ENCODE data around the gene STMN3. TPM values are rescaled to one million over a fixed set of nuclear protein-coding genes. Genes with fewer than 3 reads are reported as not detected.

STMN3 gene
- total and polyA plus RNA-seq, 4 donors: 0.42 to 2.9 (median 0.91) TPM

DNA sequence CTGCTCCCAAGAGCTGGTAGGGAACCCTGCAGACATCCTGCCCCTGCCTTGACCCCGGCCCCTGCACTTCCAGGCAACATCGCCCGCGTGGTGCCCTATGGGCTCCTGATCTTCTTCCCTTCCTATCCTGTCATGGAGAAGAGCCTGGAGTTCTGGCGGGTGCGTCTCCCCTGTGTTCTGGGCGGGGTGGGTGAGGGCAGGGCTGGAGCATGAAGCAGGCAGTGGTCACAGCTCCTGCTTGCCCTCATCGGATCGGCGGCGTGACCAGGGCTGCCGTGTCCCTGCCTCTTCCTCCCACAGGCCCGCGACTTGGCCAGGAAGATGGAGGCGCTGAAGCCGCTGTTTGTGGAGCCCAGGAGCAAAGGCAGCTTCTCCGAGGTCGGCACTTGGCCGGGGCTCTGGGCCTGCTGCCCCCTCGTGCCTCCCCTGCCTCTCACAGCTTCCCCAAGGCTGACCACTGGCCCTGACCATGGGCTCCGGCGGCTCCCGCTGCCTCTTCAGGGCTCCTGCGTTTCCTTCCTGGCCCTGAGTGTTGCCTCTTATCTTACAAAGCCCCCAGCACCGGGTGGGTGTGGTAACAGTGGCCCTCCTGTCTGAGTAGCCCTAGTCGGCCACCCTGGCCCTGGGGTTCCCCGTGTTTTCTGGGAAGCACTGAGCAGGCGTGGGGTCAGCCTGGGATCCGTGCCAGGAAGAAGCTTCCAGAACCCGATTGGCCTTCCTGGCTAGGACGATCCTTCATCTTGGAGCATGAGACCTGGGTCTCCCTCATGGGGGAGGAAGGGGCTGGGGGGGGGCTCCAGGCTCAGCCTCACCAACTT, 35.2 kb upstream of the STMN3 start:
- peak overlapping the region; percentile 85 to 93 for H3K27ac ChIP-seq (ENCODE audit: low read depth in 1 of 2, low read length in 2 of 2)
- H3K9me3 ChIP-seq (ENCODE audit: control insufficient read depth in 4 of 4, low read length in 3 of 4): no peaks in the 10 kb centered on the region
- WGBS: 85% methylated on average over 31 of the region's 31 CpGs
- H3K4me1 ChIP-seq (ENCODE audit: control insufficient read depth in 4 of 4, insufficient read depth in 4 of 4, low read length in 3 of 4): peaks cover 0 to 5% (median 2%) of the 10 kb centered on the region in 4 donors
- DNase-seq (ENCODE audit: low spot score): no peak
- no peak overlapping the region for H3K9ac ChIP-seq (ENCODE audit: low read depth in 1 of 2, low read length in 2 of 2)
- no peak overlapping the region for H3K4me3 ChIP-seq (ENCODE audit: low read depth in 1 of 3, low read length in 3 of 3)
- H3K36me3 ChIP-seq (ENCODE audit: control insufficient read depth in 4 of 4, insufficient read depth in 3 of 4, low read depth in 1 of 4, low read length in 3 of 4): peaks cover 0 to 3% (median 0%) of the 10 kb centered on the region in 4 donors
- TF ChIP-seq GABPA (IDR thresholded peaks at IDR 0.05 in 1 of 2, conservative IDR thresholded peaks at IDR 0.05 in 1 of 2): no peak
- TF ChIP-seq, protein P1, sequence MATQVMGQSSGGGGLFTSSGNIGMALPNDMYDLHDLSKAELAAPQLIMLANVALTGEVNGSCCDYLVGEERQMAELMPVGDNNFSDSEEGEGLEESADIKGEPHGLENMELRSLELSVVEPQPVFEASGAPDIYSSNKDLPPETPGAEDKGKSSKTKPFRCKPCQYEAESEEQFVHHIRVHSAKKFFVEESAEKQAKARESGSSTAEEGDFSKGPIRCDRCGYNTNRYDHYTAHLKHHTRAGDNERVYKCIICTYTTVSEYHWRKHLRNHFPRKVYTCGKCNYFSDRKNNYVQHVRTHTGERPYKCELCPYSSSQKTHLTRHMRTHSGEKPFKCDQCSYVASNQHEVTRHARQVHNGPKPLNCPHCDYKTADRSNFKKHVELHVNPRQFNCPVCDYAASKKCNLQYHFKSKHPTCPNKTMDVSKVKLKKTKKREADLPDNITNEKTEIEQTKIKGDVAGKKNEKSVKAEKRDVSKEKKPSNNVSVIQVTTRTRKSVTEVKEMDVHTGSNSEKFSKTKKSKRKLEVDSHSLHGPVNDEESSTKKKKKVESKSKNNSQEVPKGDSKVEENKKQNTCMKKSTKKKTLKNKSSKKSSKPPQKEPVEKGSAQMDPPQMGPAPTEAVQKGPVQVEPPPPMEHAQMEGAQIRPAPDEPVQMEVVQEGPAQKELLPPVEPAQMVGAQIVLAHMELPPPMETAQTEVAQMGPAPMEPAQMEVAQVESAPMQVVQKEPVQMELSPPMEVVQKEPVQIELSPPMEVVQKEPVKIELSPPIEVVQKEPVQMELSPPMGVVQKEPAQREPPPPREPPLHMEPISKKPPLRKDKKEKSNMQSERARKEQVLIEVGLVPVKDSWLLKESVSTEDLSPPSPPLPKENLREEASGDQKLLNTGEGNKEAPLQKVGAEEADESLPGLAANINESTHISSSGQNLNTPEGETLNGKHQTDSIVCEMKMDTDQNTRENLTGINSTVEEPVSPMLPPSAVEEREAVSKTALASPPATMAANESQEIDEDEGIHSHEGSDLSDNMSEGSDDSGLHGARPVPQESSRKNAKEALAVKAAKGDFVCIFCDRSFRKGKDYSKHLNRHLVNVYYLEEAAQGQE (IDR thresholded peaks at IDR 0.05): no peak
- no peak for TF ChIP-seq YY1 (IDR thresholded peaks at IDR 0.05)
- no peak for TF ChIP-seq EGR1 (IDR thresholded peaks at IDR 0.05; ENCODE audit: low read depth in 2 of 2)
- H3K27me3 ChIP-seq (ENCODE audit: control insufficient read depth in 4 of 4, insufficient read depth in 4 of 4, low read length in 3 of 4): no peaks in the 10 kb centered on the region

DNA sequence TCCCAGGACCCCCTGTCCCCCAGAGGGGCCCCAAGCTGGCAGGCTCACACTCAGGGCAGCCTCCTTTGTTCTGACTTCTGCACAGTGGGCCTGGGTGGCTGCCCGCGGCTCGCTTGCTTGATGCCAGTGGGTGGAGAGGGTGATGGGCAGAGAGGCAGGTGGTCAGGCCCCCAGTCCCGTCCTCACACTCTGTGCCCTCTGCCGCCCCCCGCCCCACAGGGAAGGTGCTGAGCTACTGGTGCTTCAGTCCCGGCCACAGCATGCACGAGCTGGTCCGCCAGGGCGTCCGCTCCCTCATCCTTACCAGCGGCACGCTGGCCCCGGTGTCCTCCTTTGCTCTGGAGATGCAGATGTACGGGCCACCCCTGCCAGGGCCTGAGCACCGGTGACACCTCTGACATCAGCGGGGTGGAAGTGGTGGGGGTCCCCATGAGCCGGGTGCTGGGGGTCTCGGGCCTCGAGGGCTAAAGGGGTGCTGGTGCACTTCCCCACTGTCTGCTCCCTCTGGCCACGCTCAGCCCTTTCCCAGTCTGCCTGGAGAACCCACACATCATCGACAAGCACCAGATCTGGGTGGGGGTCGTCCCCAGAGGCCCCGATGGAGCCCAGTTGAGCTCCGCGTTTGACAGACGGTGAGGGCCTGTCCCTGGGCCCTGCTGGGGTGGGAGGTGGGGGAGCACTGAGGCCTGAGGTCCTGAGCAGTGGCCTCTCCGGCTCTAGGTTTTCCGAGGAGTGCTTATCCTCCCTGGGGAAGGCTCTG, 34.4 kb upstream of the STMN3 start:
- Histone ChIP-seq H3K27me3 (ENCODE audit: control insufficient read depth in 4 of 4, insufficient read depth in 4 of 4, low read length in 3 of 4) (no peaks in the 10 kb centered on the region), H3K27ac (ENCODE audit: low read depth in 1 of 2, low read length in 2 of 2) (peak overlapping the region; percentile 85 to 93), H3K9ac (ENCODE audit: low read depth in 1 of 2, low read length in 2 of 2) (no peak overlapping the region), H3K4me1 (ENCODE audit: control insufficient read depth in 4 of 4, insufficient read depth in 4 of 4, low read length in 3 of 4) (peaks cover 0 to 5% (median 2%) of the 10 kb centered on the region in 4 donors), H3K36me3 (ENCODE audit: control insufficient read depth in 4 of 4, insufficient read depth in 3 of 4, low read depth in 1 of 4, low read length in 3 of 4) (peaks cover 0 to 3% (median 0%) of the 10 kb centered on the region in 4 donors), H3K4me3 (ENCODE audit: low read depth in 1 of 3, low read length in 3 of 3) (no peak overlapping the region), H3K9me3 (ENCODE audit: control insufficient read depth in 4 of 4, low read length in 3 of 4) (no peaks in the 10 kb centered on the region)
- WGBS: 93% methylated on average over 29 of the region's 29 CpGs
- no peak for TF ChIP-seq FOXA1 (IDR thresholded peaks at IDR 0.05)
- TF ChIP-seq FOXA2 (IDR thresholded peaks at IDR 0.05): no peak
- TF ChIP-seq TAF1 (conservative IDR thresholded peaks at IDR 0.05): no peak
- TF ChIP-seq GABPA (IDR thresholded peaks at IDR 0.05 in 1 of 2, conservative IDR thresholded peaks at IDR 0.05 in 1 of 2): no peak
- no peak for TF ChIP-seq CTCF (IDR thresholded peaks at IDR 0.05; ENCODE audit: low read depth, low read length, missing input control)
- no peak for TF ChIP-seq ZBTB33 (IDR thresholded peaks at IDR 0.05)
- TF ChIP-seq HNF4A (conservative IDR thresholded peaks at IDR 0.05): no peak
- no peak for TF ChIP-seq SP1 (IDR thresholded peaks at IDR 0.05)
- no peak for TF ChIP-seq EGR1 (IDR thresholded peaks at IDR 0.05; ENCODE audit: low read depth in 2 of 2)
- TF ChIP-seq YY1 (IDR thresholded peaks at IDR 0.05): no peak
- no peak for TF ChIP-seq NR2F2 (IDR thresholded peaks at IDR 0.05)
- no peak for TF ChIP-seq ATF3 (IDR thresholded peaks at IDR 0.05)
- no peak for DNase-seq (ENCODE audit: low spot score)
